ENCODE measurements around the gene TMEM87B. TPM values are rescaled to one million over a fixed set of nuclear protein-coding genes. Genes with fewer than 3 reads are reported as not detected.

Gene TMEM87B
- total RNA-seq, 2 donors from 2014 or later, result 14.8 to 15.3 TPM

- DNase-seq, result no peak
- Histone ChIP-seq H3K36me3 (replicated peaks in 1 of 2; ENCODE audit: insufficient read depth in 1 of 2, low read depth in 2 of 2) (no peaks in the 10 kb centered on the region), H3K27ac (no peak overlapping the region), H3K4me3 (no peak overlapping the region), H3K4me1 (peaks cover 25% of the 10 kb centered on the region), H3K27me3 (no peaks in the 10 kb centered on the region), H3K9me3 (no peaks in the 10 kb centered on the region)
- intact Hi-C loops (cut with DNase I), result no loop called here
- no peak for ATAC-seq
- TF ChIP-seq CTCF (IDR thresholded peaks at IDR 0.05) (no peak), POLR2A (IDR thresholded peaks at IDR 0.05) (no peak)
Measured at GRCh38 chr2:112046231-112046630, 8.8 kb upstream of the TMEM87B start.

GRCh38 chr2:112047537-112048235, 7.4 kb upstream of the TMEM87B start:
- H3K36me3 ChIP-seq (replicated peaks in 1 of 2; ENCODE audit: insufficient read depth in 1 of 2, low read depth in 2 of 2), result no peaks in the 10 kb centered on the region
- ATAC-seq, result peak; percentile 85

GRCh38 chr2:112048236-112048592, 6.9 kb upstream of the TMEM87B start:
- WGBS, 2 donors, result 48 to 50% methylated on average over 4 of the region's 4 CpGs
- peaks cover 16% of the 10 kb centered on the region for H3K4me1 ChIP-seq
- H3K4me3 ChIP-seq, result no peak overlapping the region
- TF ChIP-seq POLR2A (IDR thresholded peaks at IDR 0.05) (no peak), CTCF (IDR thresholded peaks at IDR 0.05) (no peak)
- ATAC-seq (no peak), DNase-seq (no peak)
- H3K36me3 ChIP-seq (replicated peaks in 1 of 2; ENCODE audit: insufficient read depth in 1 of 2, low read depth in 2 of 2), result no peaks in the 10 kb centered on the region
- H3K27me3 ChIP-seq, result no peaks in the 10 kb centered on the region
- intact Hi-C loops (cut with DNase I), result no loop called here
- peak overlapping the region in 3 of 4 donors; percentile 19 to 60 (median 44) for H3K27ac ChIP-seq
- no peaks in the 10 kb centered on the region for H3K9me3 ChIP-seq

More at GRCh38 chr2:112047537-112048235, 7.4 kb upstream of the TMEM87B start:
- intact Hi-C loops (cut with DNase I), result no loop called here
- peaks cover 16% of the 10 kb centered on the region for H3K4me1 ChIP-seq
- no peak overlapping the region for H3K4me3 ChIP-seq
- peak overlapping the region in 3 of 4 donors; percentile 19 to 60 (median 44) for H3K27ac ChIP-seq
- H3K9me3 ChIP-seq, result no peaks in the 10 kb centered on the region
- DNase-seq, result peak in 1 of 4 donors; percentile 22
- no peak for TF ChIP-seq CTCF (IDR thresholded peaks at IDR 0.05)
- no peak for TF ChIP-seq POLR2A (IDR thresholded peaks at IDR 0.05)
- H3K27me3 ChIP-seq, result no peaks in the 10 kb centered on the region
- WGBS, 2 donors, result 55 to 59% methylated on average over 7 of the region's 7 CpGs

GRCh38 chr2:112048887-112049286, 6.2 kb upstream of the TMEM87B start:
- Histone ChIP-seq H3K36me3 (replicated peaks in 1 of 2; ENCODE audit: insufficient read depth in 1 of 2, low read depth in 2 of 2) (no peaks in the 10 kb centered on the region), H3K27me3 (no peaks in the 10 kb centered on the region), H3K27ac (no peak overlapping the region), H3K4me3 (no peak overlapping the region), H3K9me3 (no peaks in the 10 kb centered on the region), H3K4me1 (peaks cover 22% of the 10 kb centered on the region)
- ATAC-seq (peak; percentile 90), DNase-seq (peak; percentile 42 to 71 (median 50))
- TF ChIP-seq POLR2A (IDR thresholded peaks at IDR 0.05), result no peak
- TF ChIP-seq CTCF (IDR thresholded peaks at IDR 0.05), result peak; percentile 54 to 97 (median 87)
- intact Hi-C loops (cut with DNase I), result no loop called here
- WGBS, 2 donors, result 12 to 16% methylated on average over 3 of the region's 3 CpGs

- intact Hi-C loops (cut with DNase I), result loop anchor here (5.0 kb wide), 1 partner anchor 103 kb away; no protein-coding TSS in a partner anchor
- WGBS, 2 donors, result 82 to 88% methylated on average over 1 of the region's 1 CpG
- DNase-seq, result no peak
- Histone ChIP-seq H3K36me3 (replicated peaks in 1 of 2; ENCODE audit: insufficient read depth in 1 of 2, low read depth in 2 of 2) (no peaks in the 10 kb centered on the region), H3K4me3 (no peak overlapping the region), H3K27ac (no peak overlapping the region), H3K4me1 (peaks cover 22% of the 10 kb centered on the region), H3K9me3 (no peaks in the 10 kb centered on the region), H3K27me3 (no peaks in the 10 kb centered on the region)
- ATAC-seq, result no peak
- no peak for TF ChIP-seq POLR2A (IDR thresholded peaks at IDR 0.05)
- no peak for TF ChIP-seq CTCF (IDR thresholded peaks at IDR 0.05)
Measured at GRCh38 chr2:112050316-112050715, 4.8 kb upstream of the TMEM87B start.
